ENCODE data around the gene GRB10.
"Not testable (repeated sequence)": the region's sequence is repeated elsewhere in the genome, so short reads cannot be mapped to it uniquely, and the experiment has no call there.

Gene GRB10

DNA sequence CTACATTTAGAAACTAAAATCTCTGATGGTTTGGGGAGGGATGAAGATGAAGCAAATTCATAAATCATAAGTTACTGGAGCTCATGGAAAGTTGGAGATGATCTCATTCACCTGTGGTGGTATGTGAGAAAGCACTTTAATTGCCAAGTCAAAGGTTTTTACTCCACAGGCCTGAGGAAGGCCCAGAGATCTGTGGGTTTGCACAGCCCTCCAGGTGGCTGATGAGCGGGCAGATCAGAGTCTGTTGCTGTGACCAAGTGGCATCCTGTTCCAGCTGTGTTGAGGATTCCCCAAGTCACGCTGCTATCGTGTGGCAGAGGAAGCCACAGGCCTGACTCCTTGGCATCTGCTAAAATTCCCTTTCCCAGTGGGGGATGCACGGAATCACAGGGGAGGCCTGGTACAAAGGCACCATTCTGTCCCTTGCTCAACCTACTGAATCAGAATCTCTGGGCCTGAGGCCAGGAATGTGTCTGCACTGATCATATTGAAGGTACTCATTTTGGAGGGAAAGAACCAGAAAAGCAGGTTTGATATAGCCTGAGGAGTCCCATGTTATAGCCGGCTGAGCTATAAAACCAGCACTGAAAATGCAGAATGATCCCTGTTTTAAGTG lies 197.8 kb downstream of the GRB10 start:
- DNase-seq (ENCODE audit: low read depth in 2 of 2) = no peak

DNA sequence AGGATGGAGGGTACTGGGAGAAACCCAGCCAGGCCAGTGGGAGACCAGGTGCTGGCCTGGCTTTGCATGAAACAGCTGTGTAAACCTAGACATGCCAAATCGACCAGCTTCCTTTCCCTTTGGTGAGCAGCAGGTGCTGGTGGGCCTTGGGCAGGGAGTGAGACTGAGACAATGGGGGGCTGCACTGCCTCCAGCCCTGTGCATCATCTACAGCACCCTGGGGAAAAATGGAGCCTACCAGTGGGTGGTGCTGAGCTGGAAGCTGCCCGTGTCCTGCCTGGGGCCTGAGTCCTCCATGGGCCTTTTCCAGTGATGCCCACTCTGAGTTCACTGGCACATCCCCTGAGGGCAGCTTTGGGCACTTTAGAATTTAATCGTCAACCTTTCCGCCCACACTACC lies 198.3 kb downstream of the GRB10 start:
- no peak for DNase-seq (ENCODE audit: low read depth in 2 of 2)

DNA sequence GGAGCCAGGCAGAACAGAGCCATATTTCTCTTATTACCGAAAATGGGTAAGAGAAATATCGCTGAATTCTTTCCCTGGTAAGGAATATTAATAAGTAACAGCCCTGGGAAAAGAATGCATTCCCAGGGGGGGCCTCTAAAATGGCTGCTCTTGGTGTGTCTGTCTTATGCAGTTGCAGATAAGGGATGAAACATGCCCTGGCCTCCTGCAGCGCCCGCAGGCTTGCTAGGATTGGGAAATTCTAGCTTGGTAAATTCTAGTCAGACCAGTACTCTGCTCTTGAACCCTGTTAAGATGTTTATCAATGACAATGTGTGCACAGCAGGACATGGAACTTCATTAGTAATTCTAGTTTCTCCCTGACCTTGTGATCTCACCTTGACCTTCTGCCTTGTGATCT lies 199.4 kb downstream of the GRB10 start:
- DNase-seq (ENCODE audit: low read depth in 2 of 2) = not testable (repeated sequence)

DNA sequence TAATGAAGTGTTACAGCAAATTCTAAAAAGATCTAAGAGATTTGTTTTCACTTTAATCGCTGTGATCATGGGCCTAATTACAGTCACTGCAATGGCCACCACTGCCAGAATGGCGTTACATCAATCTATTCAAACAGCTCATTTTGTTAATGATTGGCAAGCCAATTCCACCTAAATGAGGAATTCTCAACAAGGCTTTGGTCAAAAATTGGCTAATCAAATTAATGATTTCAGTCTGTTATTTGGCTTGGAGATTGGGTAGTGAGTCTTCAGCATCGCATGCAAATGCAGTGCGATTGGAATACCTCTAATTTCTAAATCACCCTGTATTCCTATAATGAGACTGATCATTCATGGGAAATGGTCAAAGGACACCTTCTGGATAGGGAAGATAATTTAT lies 200.4 kb downstream of the GRB10 start:
- not testable (repeated sequence) for DNase-seq (ENCODE audit: low read depth in 2 of 2)

DNA sequence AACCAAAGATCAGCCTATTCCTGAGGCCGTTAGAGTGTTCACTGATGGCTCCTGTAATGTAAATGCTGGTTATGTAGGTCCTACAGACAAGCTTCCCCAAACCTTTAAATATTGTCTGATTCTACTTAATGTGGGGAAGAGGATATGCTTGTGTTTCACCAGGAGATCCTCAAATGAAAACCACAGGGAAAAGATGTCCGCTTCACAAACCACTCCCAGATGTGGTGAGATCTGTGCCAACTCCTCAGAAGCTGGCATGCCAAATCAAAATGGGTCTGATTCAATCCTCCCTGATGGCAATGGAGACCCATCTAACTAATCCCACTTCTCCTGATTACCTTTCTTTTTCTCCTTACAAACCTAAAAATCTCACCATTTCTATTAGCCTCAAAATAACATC lies 202.0 kb downstream of the GRB10 start:
- not testable (repeated sequence) for DNase-seq (ENCODE audit: low read depth in 2 of 2)

DNA sequence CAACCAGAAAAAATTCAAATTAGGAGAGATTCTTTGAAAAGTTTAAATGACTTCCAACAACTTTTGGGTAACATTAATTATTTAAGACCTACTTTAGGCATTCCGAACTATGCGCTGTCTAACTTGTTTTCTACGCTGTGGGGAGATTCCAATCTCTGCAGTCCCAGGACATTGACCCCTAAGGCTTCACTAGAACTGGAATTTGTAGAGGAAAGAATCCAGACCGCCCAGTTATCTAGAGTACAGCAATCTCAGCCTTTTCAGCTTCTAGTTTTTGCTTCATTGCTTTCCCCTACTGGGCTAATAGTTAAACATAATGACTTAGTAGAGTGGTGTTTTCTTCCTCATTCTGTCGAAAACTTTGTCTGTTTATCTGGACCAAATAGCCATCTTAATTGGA lies 202.6 kb downstream of the GRB10 start:
- DNase-seq (ENCODE audit: low read depth in 2 of 2) = no peak

DNA sequence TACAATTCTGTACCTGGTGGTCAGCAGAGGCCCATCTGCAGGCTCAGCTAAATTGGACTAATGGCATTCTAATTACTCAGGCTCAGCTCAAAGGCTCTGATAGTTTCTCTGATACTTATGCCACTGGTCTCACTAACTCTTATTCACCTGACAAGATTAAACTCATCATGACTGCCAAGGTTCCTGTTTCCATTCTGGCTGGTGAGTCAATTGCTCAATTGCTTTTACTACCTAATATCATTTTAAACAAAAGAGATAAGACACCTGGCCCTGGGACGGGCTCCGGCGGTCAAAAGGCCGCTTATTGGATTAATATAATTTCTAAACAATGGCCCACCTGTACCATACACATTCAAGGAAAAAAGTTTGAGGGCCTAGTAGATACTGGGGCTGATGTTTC lies 204.6 kb downstream of the GRB10 start:
- not testable (repeated sequence) for DNase-seq (ENCODE audit: low read depth in 2 of 2)

DNA sequence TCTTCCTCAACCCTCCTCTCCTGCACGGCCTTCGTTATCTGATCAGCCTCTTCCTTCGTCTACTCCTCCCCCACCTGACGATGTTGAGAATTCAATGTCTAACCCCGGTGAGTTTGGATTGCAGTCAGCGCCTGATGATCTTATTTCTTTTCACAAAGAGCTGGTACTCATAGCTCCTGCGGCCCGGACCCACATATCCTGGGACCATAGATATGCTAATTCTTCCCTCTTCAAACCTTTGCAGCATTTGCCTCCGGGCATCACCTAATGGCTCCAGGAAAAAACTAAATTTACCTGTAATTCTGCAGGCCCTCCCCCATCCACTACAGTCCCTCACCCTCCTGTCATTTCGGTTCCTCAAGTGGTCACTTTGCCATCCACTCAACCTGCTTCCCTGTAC lies 205.1 kb downstream of the GRB10 start:
- DNase-seq (ENCODE audit: low read depth in 2 of 2) = no peak

DNA sequence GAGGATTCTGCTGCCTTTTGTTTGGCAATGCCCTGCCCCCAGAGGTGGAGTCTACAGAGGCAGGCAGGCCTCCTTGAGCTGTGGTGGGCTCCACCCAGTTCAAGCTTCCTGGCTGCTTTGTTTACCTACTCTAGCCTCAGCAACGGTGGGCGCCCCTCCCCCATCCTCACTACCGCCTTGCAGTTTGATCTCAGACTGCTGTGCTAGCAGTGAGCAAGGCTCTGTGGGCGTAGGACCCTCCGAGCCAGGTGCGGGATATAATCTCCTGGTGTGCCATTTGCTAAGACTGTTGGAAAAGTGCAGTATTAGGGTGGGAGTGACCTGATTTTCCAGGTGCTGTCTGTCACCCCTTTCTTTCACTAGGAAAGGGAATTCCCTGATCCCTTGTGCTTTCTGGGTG lies 206.3 kb downstream of the GRB10 start:
- DNase-seq (ENCODE audit: low read depth in 2 of 2) = not testable (repeated sequence)

DNA sequence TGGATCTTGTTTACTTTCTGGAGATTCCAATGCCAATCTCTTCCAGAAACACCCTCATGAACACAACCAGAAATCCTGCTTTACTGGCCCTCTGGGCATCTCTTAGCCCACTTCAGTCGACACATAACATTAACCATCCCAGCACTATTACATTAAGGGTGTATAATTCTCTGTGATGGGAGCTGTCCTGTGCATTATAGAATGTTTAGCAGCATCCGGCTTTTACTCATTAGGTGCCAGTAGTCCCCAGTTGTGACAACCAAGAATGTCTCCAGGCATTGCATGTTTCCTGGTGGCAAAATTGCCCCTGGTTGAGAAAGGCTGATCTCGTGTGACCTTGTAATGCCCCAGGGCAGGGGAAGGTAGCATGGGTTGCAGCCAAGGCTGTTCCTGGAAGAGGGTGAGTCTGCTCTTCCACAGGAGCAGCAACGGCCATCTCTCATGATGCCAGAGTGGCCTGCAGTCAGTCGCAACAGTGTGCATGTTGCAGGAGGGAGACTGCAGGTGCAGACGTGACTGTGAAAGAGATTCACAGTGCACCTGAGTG lies 214.9 kb downstream of the GRB10 start:
- no peak for DNase-seq (ENCODE audit: low read depth in 2 of 2)

DNA sequence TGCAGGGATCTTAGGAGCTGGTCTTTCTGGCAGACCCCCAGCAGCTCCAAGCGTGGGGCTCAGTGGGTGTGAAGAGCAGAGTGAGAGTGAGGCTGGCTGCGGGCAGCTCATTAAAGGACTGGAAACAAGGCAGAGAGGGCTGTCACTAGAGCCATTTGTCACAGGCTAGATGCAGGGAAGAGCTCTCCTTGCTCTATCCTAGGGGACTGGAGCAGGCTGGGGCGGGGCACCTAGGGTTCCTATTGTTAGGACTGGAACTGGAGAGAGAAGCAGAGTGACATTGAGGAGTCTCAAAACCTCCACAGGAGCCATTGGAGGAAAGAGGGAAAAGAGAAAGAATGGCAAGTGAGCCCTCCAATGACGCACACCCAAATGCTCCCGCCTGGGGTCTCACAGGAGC lies 216.7 kb downstream of the GRB10 start:
- DNase-seq (ENCODE audit: low read depth in 2 of 2) = no peak

DNA sequence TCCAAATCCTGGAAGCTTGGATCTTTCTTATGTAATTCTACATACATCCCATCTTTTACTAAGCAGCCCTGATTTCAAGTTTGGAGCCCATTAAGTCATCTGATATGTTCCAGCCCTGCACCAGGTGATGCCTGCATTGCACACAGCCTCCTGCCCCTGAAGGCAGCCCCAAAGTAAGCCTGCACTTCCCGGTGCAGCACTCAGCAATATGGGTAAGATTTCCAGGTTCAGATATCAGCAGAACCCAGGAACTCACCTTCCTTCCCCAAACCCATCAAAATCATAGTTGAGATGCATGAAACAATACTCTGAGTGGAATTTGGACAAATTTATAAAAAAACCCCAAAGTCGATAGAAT lies 217.2 kb downstream of the GRB10 start:
- DNase-seq (ENCODE audit: low read depth in 2 of 2) = no peak

DNA sequence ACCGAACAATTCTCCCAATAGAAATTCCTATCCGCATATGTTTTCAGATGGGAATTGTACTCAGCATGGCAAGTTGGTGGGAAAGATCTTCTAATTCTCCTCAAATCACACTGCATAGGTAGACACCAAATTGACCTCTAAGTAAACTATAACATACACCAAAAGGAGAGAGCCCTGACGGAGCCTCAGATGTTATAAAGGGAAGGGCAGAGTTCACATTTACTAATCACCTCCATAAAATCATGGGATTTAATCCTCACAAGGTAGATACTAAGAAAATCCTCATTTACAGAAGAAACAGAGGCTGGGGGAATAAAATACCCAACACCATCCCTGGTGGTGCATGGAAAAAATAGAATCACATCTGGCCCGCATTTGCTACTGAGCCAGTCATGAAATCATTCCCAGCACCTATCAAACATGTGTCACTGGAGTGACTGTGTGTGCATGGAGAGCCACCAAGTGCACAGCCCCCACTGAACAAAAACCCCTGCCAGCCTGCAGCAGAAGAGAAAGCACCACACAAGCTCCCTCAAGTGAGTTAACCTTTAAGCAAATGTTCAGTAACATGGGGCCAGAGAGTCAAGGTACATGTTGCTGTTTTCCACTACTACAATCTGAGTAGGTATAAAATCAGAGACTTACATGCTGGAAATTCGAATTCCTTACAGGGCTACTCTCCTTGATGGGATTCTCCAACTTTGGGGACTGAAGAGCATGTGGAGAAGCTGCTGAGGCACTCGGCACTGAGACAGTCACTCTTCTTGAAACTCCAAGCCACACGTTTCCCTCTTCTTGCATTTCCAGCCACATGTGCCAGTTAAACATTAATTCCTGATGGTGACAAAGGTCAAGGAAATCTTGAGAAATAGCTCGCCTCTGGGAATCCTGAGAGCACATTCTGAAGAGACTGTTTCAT lies 217.8 kb downstream of the GRB10 start, which contains the start of gene DDC:
TSS of gene DDC (minus strand) at position 766 of the 919 bp plus-strand sequence. CDS start 21,320 bp downstream, outside the sequence.
- no peak for DNase-seq (ENCODE audit: low read depth in 2 of 2)

DNA sequence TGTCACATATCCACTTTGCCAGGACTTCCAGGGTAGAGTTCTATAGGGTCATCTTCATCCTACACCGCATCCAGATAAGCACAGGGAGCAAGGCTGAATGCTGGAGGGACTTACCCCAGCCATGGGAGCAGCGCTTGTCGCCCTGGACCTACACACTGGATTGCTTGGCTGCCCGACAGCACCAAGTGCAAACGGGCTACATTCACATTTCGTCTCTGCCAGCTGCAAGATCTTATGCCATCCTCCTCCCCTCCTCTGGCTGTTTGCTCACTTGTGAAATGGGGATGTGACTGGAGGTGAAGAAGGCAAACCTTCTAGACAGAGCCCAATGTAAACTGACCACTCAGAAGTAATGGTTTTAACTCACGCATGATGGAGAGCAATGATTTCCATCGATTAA lies 218.5 kb downstream of the GRB10 start:
- DNase-seq (ENCODE audit: low read depth in 2 of 2) = no peak

DNA sequence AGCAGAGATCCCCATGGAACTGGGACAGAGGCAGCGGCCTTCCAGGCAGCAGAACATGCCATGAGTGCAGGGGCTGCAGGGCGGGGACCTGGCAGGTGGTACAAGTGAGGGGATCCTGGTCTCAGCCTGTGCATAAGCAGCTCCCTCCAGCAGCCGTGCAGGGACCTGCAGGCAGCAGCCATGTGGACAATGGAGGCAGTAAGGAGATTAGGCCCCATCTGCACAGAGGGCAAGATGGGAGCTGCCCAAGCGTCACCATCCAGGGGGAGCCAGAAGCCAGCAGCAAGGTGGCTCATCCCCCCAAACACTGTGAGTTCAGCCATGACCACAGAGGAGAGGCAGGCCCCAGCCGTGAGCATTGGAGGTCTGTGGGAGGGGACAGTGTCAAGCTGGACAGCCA lies 220.6 kb downstream of the GRB10 start:
- DNase-seq (ENCODE audit: low read depth in 2 of 2) = no peak

DNA sequence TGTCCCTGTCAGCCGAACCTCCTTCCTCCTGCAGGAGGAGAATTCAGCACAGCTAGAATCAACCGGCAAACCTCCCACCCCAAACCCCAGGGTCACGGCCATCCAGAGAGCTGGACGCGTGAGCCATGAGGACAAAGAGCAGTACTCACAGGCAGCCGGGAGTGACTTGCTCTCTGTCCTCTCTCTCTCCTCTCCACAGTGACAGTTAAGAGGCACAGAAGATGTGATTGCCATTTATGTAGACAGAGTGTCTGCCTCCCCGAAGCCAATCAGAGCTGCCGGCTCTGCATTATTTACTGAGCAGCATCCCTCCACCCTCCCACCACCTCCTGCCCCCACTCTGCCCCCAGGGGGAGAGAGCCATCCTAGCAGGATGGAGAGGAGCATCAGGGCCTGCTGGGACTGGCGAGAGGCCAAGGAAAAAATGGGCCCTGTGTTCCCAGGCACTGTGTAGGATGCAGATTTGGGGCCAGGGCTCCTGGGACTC lies 221.8 kb downstream of the GRB10 start:
- no peak for DNase-seq (ENCODE audit: low read depth in 2 of 2)

DNA sequence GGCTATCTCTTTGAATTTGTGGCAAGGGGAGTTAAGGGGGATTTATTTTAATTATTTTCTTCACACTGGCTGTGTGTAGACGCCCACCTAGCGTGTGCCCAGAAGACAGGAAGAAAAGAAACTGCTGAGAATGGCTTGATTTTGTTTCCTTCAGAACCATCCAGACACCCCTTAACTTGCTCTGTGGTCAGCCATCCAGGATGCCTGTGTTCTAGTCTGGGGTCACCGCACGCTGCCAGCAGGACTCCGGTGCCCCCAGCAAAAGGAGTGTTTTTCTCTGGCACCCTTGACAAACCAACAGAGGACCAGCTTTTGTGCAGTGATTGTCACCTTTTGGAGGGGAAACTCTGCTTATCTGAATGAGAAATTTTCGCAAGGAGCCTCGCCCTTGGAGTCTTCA lies 222.8 kb downstream of the GRB10 start:
- no peak for DNase-seq (ENCODE audit: low read depth in 2 of 2)

DNA sequence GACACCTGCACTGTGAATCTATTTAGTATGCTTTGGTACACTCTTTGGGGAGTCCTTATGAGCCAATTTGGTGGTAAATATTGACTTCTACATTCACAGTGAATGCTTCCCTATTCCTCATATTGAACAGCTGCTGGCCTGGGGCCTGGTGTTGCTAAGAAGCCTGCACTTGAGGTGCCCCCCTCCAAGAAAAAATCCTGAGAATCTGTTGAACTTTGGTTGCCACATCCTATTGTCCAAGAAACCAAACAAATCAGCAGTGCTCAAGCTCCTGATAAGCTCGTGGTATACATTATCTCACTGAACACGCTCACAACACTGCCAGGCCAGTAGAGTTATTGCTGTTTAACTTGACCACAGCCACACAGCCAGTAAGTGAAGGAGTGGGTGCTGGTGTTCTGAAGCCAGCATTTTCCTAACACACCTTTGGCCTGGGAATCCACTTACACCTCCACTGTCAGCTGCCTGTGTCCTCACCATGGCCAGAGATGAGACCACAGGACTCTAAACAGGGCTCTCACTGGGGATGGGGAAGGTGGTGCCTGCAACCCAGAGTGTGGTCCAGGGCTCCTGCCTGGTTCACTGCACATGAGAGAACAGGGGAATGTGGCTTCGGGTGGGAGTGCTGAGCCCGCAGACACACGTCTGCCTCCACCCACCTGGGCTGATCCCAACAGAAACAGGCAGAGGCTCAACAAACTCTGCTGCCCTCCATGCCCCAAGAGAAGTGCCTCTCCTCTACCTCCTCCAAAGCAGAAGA lies 224.2 kb downstream of the GRB10 start:
- no peak for DNase-seq (ENCODE audit: low read depth in 2 of 2)

DNA sequence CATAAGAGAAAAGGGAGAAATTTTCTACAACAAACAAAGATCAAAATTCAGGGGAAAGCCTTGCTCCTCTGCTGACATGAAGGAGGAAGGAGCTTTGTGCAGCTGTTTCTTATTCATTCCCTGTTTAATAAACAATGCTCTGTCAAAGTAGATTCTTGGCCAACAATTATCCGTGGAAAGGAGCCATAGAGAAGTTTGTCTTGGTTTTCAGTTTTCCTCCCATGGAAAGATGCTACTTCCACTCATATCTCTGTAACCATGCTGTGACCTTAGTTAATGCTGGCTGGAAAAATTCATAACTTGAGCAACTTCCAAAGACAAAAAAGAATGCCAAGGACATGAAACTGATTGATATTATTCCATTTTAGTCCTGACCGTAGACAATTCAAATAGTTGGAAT lies 225.6 kb downstream of the GRB10 start:
- DNase-seq (ENCODE audit: low read depth in 2 of 2) = no peak

DNA sequence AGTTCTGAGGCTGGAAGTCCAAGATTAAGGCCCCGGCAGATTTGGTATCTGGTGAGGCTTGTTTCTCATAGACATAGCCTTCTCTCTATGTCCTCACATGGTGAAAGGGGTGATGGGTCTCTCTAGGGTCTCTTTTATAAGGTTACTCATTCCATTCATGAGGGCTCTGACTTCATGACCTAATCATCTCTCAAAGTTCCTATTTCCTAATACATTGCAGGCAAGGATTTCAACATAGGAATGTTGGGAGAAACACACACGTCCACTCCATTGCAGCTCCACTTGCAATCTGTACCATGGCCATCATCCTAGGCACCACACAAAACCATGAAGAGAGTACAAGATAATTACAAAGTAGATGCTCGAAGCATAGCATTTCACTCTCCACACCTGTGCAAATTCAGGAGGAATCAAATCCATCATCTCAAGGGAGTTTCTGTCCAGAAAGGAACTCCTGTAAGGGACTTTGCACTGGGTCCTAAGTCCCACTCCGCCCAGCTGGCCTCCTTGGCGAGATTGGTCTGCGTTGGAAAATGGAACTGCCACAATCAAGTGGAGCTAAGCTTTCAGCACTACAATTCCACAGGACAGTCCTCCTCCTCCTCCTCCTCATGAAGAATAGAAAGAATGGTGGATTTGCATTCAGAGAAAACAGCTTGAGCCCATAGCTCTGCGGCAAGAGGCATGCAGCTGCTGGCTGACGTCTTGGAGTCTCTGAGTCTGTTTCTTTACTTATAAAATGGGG lies 226.3 kb downstream of the GRB10 start:
- no peak for DNase-seq (ENCODE audit: low read depth in 2 of 2)

DNA sequence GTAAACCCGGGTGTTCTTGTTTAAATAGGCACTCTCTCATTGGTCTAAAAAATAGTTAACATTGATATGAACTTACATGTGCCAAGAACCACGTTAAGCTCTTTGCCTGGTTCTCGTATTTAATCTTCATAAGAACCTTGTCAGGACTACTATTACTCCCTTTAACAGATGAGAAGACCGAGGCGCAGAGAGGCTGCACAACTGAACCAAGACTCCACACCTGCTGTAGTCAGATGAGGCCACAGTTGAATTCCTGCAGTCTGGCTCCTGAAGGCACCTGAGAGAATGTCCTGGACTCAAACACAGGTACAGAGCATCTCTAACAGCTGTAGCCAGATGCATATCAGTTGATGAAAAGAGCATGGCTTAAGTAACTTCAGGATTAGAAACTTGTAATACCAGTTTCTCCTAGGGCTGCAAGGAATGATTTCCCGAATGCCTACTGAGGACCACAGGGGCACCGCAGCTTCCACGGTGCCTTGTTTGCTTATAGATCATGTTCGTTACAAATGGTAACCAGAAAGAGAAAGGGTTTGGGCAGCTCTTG lies 227.0 kb downstream of the GRB10 start:
- no peak for DNase-seq (ENCODE audit: low read depth in 2 of 2)

Measured in stimulated activated CD4-positive, alpha-beta T cell treated with anti-CD3 and anti-CD28 coated beads, Interleukin-4, amount 100 ng/mL, for 48 hours (primary cell).